Esophagus squamous epithelium (tissue), 4 donors: ENCODE results near the gene TCF23.
"Not testable (repeated sequence)": the region's sequence is repeated elsewhere in the genome, so short reads cannot be mapped to it uniquely, and the experiment has no call there.

Experiments used
- POLR2A ChIP-seq, 4 donors: fragments of 450-650 bp; IDR thresholded peaks; one replicate each; pipeline ENCODE4 v1.6.1; 2017; ENCODE audit warnings: antibody characterized with exemption in 4 of 4, mild to moderate bottlenecking in 4 of 4, moderate library complexity in 3 of 4
- TF ChIP-seq, protein P1 (sequence below), 6 experiments: fragments of 450-650 bp in 4 of 6; fragments of 200-600 bp in 2 of 6; sonication (generic) in 2 of 6; IDR thresholded peaks; one replicate each; pipeline ENCODE4 v1.5.1; 2016 to 2019; ENCODE audit warnings: antibody characterized with exemption in 6 of 6, mild to moderate bottlenecking in 4 of 6, moderate library complexity in 4 of 6

DNA sequence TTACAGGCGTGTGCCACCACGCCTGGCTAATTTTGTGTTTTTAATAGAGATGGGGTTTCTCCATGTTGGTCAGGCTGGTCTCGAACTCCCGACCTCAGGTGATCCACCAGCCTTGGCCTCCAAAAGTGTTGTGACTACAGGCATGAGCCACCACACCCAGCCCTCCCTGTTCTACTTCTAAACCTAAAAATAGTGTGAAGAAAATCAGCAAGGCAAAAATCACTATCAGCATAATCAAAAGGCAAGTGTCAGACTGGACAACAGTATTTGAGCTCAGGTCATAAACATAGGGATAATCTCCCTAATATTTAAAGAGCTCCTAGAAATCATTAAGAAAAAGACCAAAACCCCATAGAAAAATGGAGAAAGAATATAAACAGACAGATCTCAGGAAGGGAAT is 27.0 kb downstream of the TCF23 start:
- TF ChIP-seq, protein P1, sequence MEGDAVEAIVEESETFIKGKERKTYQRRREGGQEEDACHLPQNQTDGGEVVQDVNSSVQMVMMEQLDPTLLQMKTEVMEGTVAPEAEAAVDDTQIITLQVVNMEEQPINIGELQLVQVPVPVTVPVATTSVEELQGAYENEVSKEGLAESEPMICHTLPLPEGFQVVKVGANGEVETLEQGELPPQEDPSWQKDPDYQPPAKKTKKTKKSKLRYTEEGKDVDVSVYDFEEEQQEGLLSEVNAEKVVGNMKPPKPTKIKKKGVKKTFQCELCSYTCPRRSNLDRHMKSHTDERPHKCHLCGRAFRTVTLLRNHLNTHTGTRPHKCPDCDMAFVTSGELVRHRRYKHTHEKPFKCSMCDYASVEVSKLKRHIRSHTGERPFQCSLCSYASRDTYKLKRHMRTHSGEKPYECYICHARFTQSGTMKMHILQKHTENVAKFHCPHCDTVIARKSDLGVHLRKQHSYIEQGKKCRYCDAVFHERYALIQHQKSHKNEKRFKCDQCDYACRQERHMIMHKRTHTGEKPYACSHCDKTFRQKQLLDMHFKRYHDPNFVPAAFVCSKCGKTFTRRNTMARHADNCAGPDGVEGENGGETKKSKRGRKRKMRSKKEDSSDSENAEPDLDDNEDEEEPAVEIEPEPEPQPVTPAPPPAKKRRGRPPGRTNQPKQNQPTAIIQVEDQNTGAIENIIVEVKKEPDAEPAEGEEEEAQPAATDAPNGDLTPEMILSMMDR (IDR thresholded peaks at IDR 0.05) = not testable (repeated sequence)
- TF ChIP-seq POLR2A (IDR thresholded peaks at IDR 0.05) = not testable (repeated sequence)
